Measurements from ENCODE around the gene RPS15. TPM values are rescaled to one million over a fixed set of nuclear protein-coding genes. Genes with fewer than 3 reads are reported as not detected.
A peak's percentile ranks its signal among the peaks of the same experiment; 100 is the strongest.

The RPS15 gene
- total RNA-seq, 1 donor from 2014 or later: 614 TPM

GRCh38 chr19:1406774-1407527 is 31.2 kb upstream of the RPS15 start:
- H3K4me3 Mint-ChIP-seq (ENCODE audit: unreplicated experiment): peak overlapping the region; percentile 60

GRCh38 chr19:1407528-1408299 is 30.5 kb upstream of the RPS15 start, which contains the start of gene DAZAP1:
Gene DAZAP1, plus strand, starts transcription at chr19:1407586. Its CDS starts 188 bp downstream, at chr19:1407774.
- Mint-ChIP-seq H3K36me3 (ENCODE audit: low read depth) (no peaks in the 10 kb centered on the region), H3K4me3 (ENCODE audit: unreplicated experiment) (peak within 1 kb of the TSS; percentile 87), H3K27ac (ENCODE audit: unreplicated experiment) (peak within 1 kb of the TSS; percentile 74), H3K9me3 (ENCODE audit: low read depth) (no peaks in the 10 kb centered on the region), H3K27me3 (ENCODE audit: low read depth) (no peaks in the 10 kb centered on the region), H3K4me1 (ENCODE audit: low read depth) (peaks cover 43% of the 10 kb centered on the region)
- TF ChIP-seq CTCF (IDR thresholded peaks at IDR 0.05): no peak
- DNase-seq (ENCODE audit: low spot score): peak; percentile 82

More at GRCh38 chr19:1406774-1407527, 31.2 kb upstream of the RPS15 start:
- Mint-ChIP-seq H3K27me3 (ENCODE audit: low read depth) (no peaks in the 10 kb centered on the region), H3K9me3 (ENCODE audit: low read depth) (no peaks in the 10 kb centered on the region), H3K4me1 (ENCODE audit: low read depth) (peaks cover 43% of the 10 kb centered on the region), H3K27ac (ENCODE audit: unreplicated experiment) (peak overlapping the region; percentile 74), H3K36me3 (ENCODE audit: low read depth) (no peaks in the 10 kb centered on the region)
- peak; percentile 76 for TF ChIP-seq CTCF (IDR thresholded peaks at IDR 0.05)
- peak; percentile 100 for DNase-seq (ENCODE audit: low spot score)

- TF ChIP-seq CTCF (IDR thresholded peaks at IDR 0.05): peak; percentile 21
- peak overlapping the region; percentile 87 for H3K4me3 Mint-ChIP-seq (ENCODE audit: unreplicated experiment)
- DNase-seq (ENCODE audit: low spot score): peak; percentile 86
Measured at GRCh38 chr19:1408300-1409203, 29.6 kb upstream of the RPS15 start.

GRCh38 chr19:1409204-1410005 is 28.8 kb upstream of the RPS15 start:
- H3K27me3 Mint-ChIP-seq (ENCODE audit: low read depth): no peaks in the 10 kb centered on the region
- no peak for TF ChIP-seq CTCF (IDR thresholded peaks at IDR 0.05)
- H3K9me3 Mint-ChIP-seq (ENCODE audit: low read depth): no peaks in the 10 kb centered on the region
- peak; percentile 86 for DNase-seq (ENCODE audit: low spot score)
- H3K27ac Mint-ChIP-seq (ENCODE audit: unreplicated experiment): peak overlapping the region; percentile 91
- H3K36me3 Mint-ChIP-seq (ENCODE audit: low read depth): no peaks in the 10 kb centered on the region
- peak overlapping the region; percentile 87 for H3K4me3 Mint-ChIP-seq (ENCODE audit: unreplicated experiment)
- peaks cover 41% of the 10 kb centered on the region for H3K4me1 Mint-ChIP-seq (ENCODE audit: low read depth)

More at GRCh38 chr19:1408300-1409203, 29.6 kb upstream of the RPS15 start:
- H3K27me3 Mint-ChIP-seq (ENCODE audit: low read depth): no peaks in the 10 kb centered on the region
- H3K27ac Mint-ChIP-seq (ENCODE audit: unreplicated experiment): peak overlapping the region; percentile 91
- H3K4me1 Mint-ChIP-seq (ENCODE audit: low read depth): peaks cover 41% of the 10 kb centered on the region
- H3K36me3 Mint-ChIP-seq (ENCODE audit: low read depth): no peaks in the 10 kb centered on the region
- no peaks in the 10 kb centered on the region for H3K9me3 Mint-ChIP-seq (ENCODE audit: low read depth)

Measured in chondrocyte (in vitro differentiated cells).